Measurements from ENCODE around the gene CDC42BPA.

DNA sequence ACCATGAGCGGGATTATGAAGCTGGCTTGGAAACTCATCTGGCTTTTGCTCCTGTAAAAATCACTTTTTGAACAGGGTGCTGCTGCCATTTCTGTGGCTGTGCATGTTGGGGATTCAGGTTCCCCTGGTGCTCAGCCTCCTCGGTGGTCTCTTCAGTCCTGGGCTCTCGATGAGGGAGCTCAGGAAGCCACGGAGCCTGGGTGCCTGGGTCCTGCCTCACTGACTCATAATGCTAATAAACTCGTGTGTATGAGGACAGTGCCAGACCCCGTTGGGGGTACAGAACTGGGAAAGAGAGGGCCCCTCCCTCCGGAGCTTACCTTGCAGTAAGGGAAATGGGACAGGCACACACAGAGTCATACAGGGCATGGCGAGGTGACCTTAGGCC lies 372.4 kb downstream of the CDC42BPA start:
- TF ChIP-seq JUN (IDR thresholded peaks at IDR 0.05; ENCODE audit: borderline replicate concordance, insufficient read depth, insufficient read length, low read depth) = no peak
- TF ChIP-seq POLR2A (IDR thresholded peaks at IDR 0.05; ENCODE audit: low read depth, low read length) = no peak
- TF ChIP-seq, protein P1, sequence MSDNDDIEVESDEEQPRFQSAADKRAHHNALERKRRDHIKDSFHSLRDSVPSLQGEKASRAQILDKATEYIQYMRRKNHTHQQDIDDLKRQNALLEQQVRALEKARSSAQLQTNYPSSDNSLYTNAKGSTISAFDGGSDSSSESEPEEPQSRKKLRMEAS (IDR thresholded peaks at IDR 0.05; ENCODE audit: insufficient read depth, insufficient read length) = no peak
- TF ChIP-seq, protein P2, sequence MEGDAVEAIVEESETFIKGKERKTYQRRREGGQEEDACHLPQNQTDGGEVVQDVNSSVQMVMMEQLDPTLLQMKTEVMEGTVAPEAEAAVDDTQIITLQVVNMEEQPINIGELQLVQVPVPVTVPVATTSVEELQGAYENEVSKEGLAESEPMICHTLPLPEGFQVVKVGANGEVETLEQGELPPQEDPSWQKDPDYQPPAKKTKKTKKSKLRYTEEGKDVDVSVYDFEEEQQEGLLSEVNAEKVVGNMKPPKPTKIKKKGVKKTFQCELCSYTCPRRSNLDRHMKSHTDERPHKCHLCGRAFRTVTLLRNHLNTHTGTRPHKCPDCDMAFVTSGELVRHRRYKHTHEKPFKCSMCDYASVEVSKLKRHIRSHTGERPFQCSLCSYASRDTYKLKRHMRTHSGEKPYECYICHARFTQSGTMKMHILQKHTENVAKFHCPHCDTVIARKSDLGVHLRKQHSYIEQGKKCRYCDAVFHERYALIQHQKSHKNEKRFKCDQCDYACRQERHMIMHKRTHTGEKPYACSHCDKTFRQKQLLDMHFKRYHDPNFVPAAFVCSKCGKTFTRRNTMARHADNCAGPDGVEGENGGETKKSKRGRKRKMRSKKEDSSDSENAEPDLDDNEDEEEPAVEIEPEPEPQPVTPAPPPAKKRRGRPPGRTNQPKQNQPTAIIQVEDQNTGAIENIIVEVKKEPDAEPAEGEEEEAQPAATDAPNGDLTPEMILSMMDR (IDR thresholded peaks at IDR 0.05; ENCODE audit: extremely low read depth in 1 of 2, insufficient read depth in 1 of 2, low read depth in 1 of 2, low read length in 2 of 2) = no peak
- TF ChIP-seq POLR2AphosphoS5 (IDR thresholded peaks at IDR 0.05; ENCODE audit: insufficient read depth, low read depth, low read length) = no peak
- no peak for TF ChIP-seq EZH2 (IDR thresholded peaks at IDR 0.05; ENCODE audit: borderline replicate concordance, low read depth, low read length, severe bottlenecking)

Data from endothelial cell of umbilical vein (primary cell).